Measurements from ENCODE around the gene LCT. TPM values are rescaled to one million over a fixed set of nuclear protein-coding genes. Genes with fewer than 3 reads are reported as not detected.

The LCT gene
- total RNA-seq, 1 donor from 2014 or later, result 2.8 TPM

GRCh38 chr2:135850892-135851668 lies 14.1 kb upstream of the LCT start:
- peak overlapping the region; percentile 59 for H3K27ac Mint-ChIP-seq
- H3K9me3 Mint-ChIP-seq, result no peaks in the 10 kb centered on the region
- no peak for DNase-seq (ENCODE audit: extremely low spot score, unreplicated experiment)
- H3K4me1 Mint-ChIP-seq (ENCODE audit: unreplicated experiment), result peaks cover 10% of the 10 kb centered on the region
- TF ChIP-seq CTCF (conservative IDR thresholded peaks at IDR 0.05), result no peak
- H3K4me3 Mint-ChIP-seq, result no peak overlapping the region
- no peaks in the 10 kb centered on the region for H3K27me3 Mint-ChIP-seq
- peaks cover 37% of the 10 kb centered on the region for H3K36me3 Mint-ChIP-seq

GRCh38 chr2:135849087-135849486 lies 12.1 kb upstream of the LCT start:
- no peak overlapping the region for H3K4me3 Mint-ChIP-seq
- H3K36me3 Mint-ChIP-seq, result peaks cover 41% of the 10 kb centered on the region
- TF ChIP-seq CTCF (conservative IDR thresholded peaks at IDR 0.05), result no peak
- H3K27me3 Mint-ChIP-seq, result no peaks in the 10 kb centered on the region
- peaks cover 10% of the 10 kb centered on the region for H3K4me1 Mint-ChIP-seq (ENCODE audit: unreplicated experiment)
- no peak overlapping the region for H3K27ac Mint-ChIP-seq
- DNase-seq (ENCODE audit: extremely low spot score, unreplicated experiment), result no peak
- no peaks in the 10 kb centered on the region for H3K9me3 Mint-ChIP-seq

- no peak overlapping the region for H3K27ac Mint-ChIP-seq
- no peak for TF ChIP-seq CTCF (conservative IDR thresholded peaks at IDR 0.05)
Observed at GRCh38 chr2:135845997-135846396, 9.0 kb upstream of the LCT start.

GRCh38 chr2:135845257-135845656 lies 8.3 kb upstream of the LCT start:
- H3K4me1 Mint-ChIP-seq (ENCODE audit: unreplicated experiment), result peaks cover 1% of the 10 kb centered on the region
- H3K27me3 Mint-ChIP-seq, result no peaks in the 10 kb centered on the region
- H3K4me3 Mint-ChIP-seq, result no peak overlapping the region
- no peak overlapping the region for H3K27ac Mint-ChIP-seq
- TF ChIP-seq CTCF (conservative IDR thresholded peaks at IDR 0.05), result peak; percentile 38
- no peaks in the 10 kb centered on the region for H3K9me3 Mint-ChIP-seq
- H3K36me3 Mint-ChIP-seq, result peaks cover 42% of the 10 kb centered on the region
- DNase-seq (ENCODE audit: extremely low spot score, unreplicated experiment), result no peak

More at GRCh38 chr2:135845997-135846396, 9.0 kb upstream of the LCT start:
- H3K4me1 Mint-ChIP-seq (ENCODE audit: unreplicated experiment), result peaks cover under 1% of the 10 kb centered on the region
- peaks cover 49% of the 10 kb centered on the region for H3K36me3 Mint-ChIP-seq
- DNase-seq (ENCODE audit: extremely low spot score, unreplicated experiment), result no peak
- H3K9me3 Mint-ChIP-seq, result no peaks in the 10 kb centered on the region
- H3K27me3 Mint-ChIP-seq, result no peaks in the 10 kb centered on the region
- H3K4me3 Mint-ChIP-seq, result no peak overlapping the region

- Mint-ChIP-seq H3K4me1 (ENCODE audit: unreplicated experiment) (peaks cover 10% of the 10 kb centered on the region), H3K9me3 (no peaks in the 10 kb centered on the region), H3K27me3 (no peaks in the 10 kb centered on the region), H3K36me3 (peaks cover 38% of the 10 kb centered on the region), H3K27ac (peak overlapping the region; percentile 2), H3K4me3 (no peak overlapping the region)
- no peak for DNase-seq (ENCODE audit: extremely low spot score, unreplicated experiment)
- no peak for TF ChIP-seq CTCF (conservative IDR thresholded peaks at IDR 0.05)
Observed at GRCh38 chr2:135844301-135844895, 7.4 kb upstream of the LCT start.
